Measurements from ENCODE around the gene GOLGA6B. TPM values are rescaled to one million over a fixed set of nuclear protein-coding genes. Genes with fewer than 3 reads are reported as not detected.
"Not testable (repeated sequence)": the region's sequence is repeated elsewhere in the genome, so short reads cannot be mapped to it uniquely, and the experiment has no call there.

GOLGA6B gene
- not detected in 2 replicates for total RNA-seq (2012; rRNA removed)
- polyA plus RNA-seq (2012; rRNA removed) = not detected in 2 replicates
- polyA plus RNA-seq (2012; cell fraction: cytosol; rRNA removed) = not detected in 2 replicates
- not detected in 2 replicates for polyA plus RNA-seq (2012; cell fraction: nucleus; rRNA removed; ENCODE audit: low replicate concordance)
- Bru-seq, nascent RNA = not detected
- BruChase-seq, experiment 1, labeled RNA remaining after a 6-hour chase = percentile 9 among the genes with signal in this experiment
- percentile 9 among the genes with signal in this experiment for BruChase-seq, experiment 2, labeled RNA remaining after a 2-hour chase
- long read RNA-seq = 0 reads

- not testable (repeated sequence) for H3K56ac ChIP-seq (ENCODE audit: extremely low read depth, insufficient read depth, low read length)
- no CpG with 5 or more reads among the region's 7 CpGs for WGBS, 2 experiments (ENCODE audit: extremely low coverage in 2 of 2, insufficient read length in 1 of 2)
Measured at GRCh38 chr15:72654397-72654796, at the start of gene GOLGA6B. TSS of gene GOLGA6B (plus strand) at chr15:72654697. CDS start at chr15:72654738, 41 bp downstream.

More at GRCh38 chr15:72654397-72654796, at the start of gene GOLGA6B:
- H3K36me3 ChIP-seq (ENCODE audit: control insufficient read depth, insufficient read depth, low read length); H4K8ac ChIP-seq (ENCODE audit: low read depth in 2 of 2, low read length in 2 of 2); intact Hi-C loops (cut with micrococcal nuclease); H3K14ac ChIP-seq (replicated peaks; ENCODE audit: low read depth, low read length); H4K20me1 ChIP-seq (ENCODE audit: insufficient read depth, low read length); H2BK5ac ChIP-seq (ENCODE audit: low read depth, low read length, poor library complexity, severe bottlenecking); ATAC-seq (ENCODE audit: low read depth); H3K4me3 ChIP-seq (ENCODE audit: insufficient read depth, low read depth, low read length); H2BK120ac ChIP-seq (ENCODE audit: low read depth, low read length); DNase-seq; BruUV-seq (replicated peaks); H3K9me3 ChIP-seq (ENCODE audit: control insufficient read depth, insufficient read depth, low read length); H2AK5ac ChIP-seq (ENCODE audit: low read depth, low read length); H3K27ac ChIP-seq (ENCODE audit: insufficient read depth, low read length); H2BK15ac ChIP-seq (ENCODE audit: low read depth, low read length); H2AK9ac ChIP-seq (replicated peaks; ENCODE audit: low read depth, low read length, poor library complexity); H3K27me3 ChIP-seq (ENCODE audit: control insufficient read depth, insufficient read depth, low read length); H4K91ac ChIP-seq (ENCODE audit: insufficient read depth, low read depth, low read length); H3K79me1 ChIP-seq (ENCODE audit: low read depth in 1 of 2, low read length in 2 of 2); H2AFZ ChIP-seq (replicated peaks; ENCODE audit: low read length, poor library complexity); H3K9me1 ChIP-seq (ENCODE audit: insufficient read depth, low read length); H3K4ac ChIP-seq (ENCODE audit: low read depth, low read length); in situ Hi-C loops (cut with MboI; ENCODE audit: low sequenced_read_pairs); dilution Hi-C loops (cut with HindIII; ENCODE audit: low sequenced_read_pairs, unreplicated experiment); H3K9ac ChIP-seq (ENCODE audit: low read depth, low read length); H3K4me1 ChIP-seq (ENCODE audit: control insufficient read depth, insufficient read depth, low read length); H4K5ac ChIP-seq (ENCODE audit: low read depth, low read length); POLR2A ChIA-PET (ENCODE audit: unreplicated experiment); H3K18ac ChIP-seq (ENCODE audit: low read depth, low read length); H2BK20ac ChIP-seq (ENCODE audit: low read depth, low read length); H3K23ac ChIP-seq (ENCODE audit: low read depth, low read length); CTCF ChIA-PET; H3K4me2 ChIP-seq (ENCODE audit: low read depth, low read length): not testable (repeated sequence)

Data from IMR-90 (cell line).